ENCODE data around the gene C19orf33. TPM values are rescaled to one million over a fixed set of nuclear protein-coding genes. Genes with fewer than 3 reads are reported as not detected.

The C19orf33 gene
- total and polyA plus RNA-seq, 2 experiments from 2014 or later: 58.9 to 72.2 TPM

GRCh38 chr19:38307597-38307996, 3.5 kb downstream of the C19orf33 start:
- Histone ChIP-seq H3K4me3 (no peak overlapping the region), H3F3A (replicated peaks; ENCODE audit: low read depth) (peaks cover 13% of the 10 kb centered on the region; the same call in 1 of the 2 replicates), H4K20me1 (replicated peaks; ENCODE audit: insufficient read depth) (peaks cover 6% of the 10 kb centered on the region), H3K27me3 (ENCODE audit: insufficient read depth) (no peaks in the 10 kb centered on the region; the same call in 1 of the 2 replicates), H3K79me2 (replicated peaks; ENCODE audit: insufficient read depth) (0 out of 2 replicates have a peak, but pooled peaks cover 6% of the 10 kb centered on the region), H3K9me2 (ENCODE audit: insufficient read depth) (no peaks in the 10 kb centered on the region), H3K36me3 (ENCODE audit: insufficient read depth) (0 out of 2 replicates have a peak, but pooled peaks cover 3% of the 10 kb centered on the region), H3K4me1 (ENCODE audit: insufficient read depth) (peaks cover 14% of the 10 kb centered on the region), H3K27ac (ENCODE audit: low read depth) (no peak overlapping the region), H3K4me2 (no peak overlapping the region), H2AFZ (no peak overlapping the region)
- Mint-ChIP-seq H3K27ac (no peak overlapping the region), H3K27me3 (ENCODE audit: insufficient read depth, low read depth, poor library complexity) (peaks cover 22% of the 10 kb centered on the region), H3K9me3 (no peaks in the 10 kb centered on the region; the same call in 1 of the 3 replicates), H3K36me3 (ENCODE audit: low read depth) (peaks cover 6% of the 10 kb centered on the region; the same call in 2 of the 3 replicates), H3K4me1 (no peaks in the 10 kb centered on the region; the same call in 2 of the 3 replicates), H3K4me3 (no peak overlapping the region)
- DNase-seq (ENCODE audit: low spot score) (no peak), ATAC-seq (no peak)
- TF ChIP-seq EZH2 (IDR thresholded peaks at IDR 0.05; ENCODE audit: low read depth, unreplicated experiment) (no peak), NANOG (IDR thresholded peaks at IDR 0.05; ENCODE audit: borderline replicate concordance) (no peak), CTCF (conservative IDR thresholded peaks at IDR 0.05; ENCODE audit: low read depth in 2 of 2) (no peak), ZNF114 (CRISPR knock-in tag; IDR thresholded peaks at IDR 0.05) (no peak), CREB1 (CRISPR knock-in tag; IDR thresholded peaks at IDR 0.05; ENCODE audit: low read depth) (no peak), POLR2AphosphoS5 (IDR thresholded peaks at IDR 0.05; ENCODE audit: low read depth) (no peak), JUNB (IDR thresholded peaks at IDR 0.05; ENCODE audit: unreplicated experiment) (no peak)

DNA sequence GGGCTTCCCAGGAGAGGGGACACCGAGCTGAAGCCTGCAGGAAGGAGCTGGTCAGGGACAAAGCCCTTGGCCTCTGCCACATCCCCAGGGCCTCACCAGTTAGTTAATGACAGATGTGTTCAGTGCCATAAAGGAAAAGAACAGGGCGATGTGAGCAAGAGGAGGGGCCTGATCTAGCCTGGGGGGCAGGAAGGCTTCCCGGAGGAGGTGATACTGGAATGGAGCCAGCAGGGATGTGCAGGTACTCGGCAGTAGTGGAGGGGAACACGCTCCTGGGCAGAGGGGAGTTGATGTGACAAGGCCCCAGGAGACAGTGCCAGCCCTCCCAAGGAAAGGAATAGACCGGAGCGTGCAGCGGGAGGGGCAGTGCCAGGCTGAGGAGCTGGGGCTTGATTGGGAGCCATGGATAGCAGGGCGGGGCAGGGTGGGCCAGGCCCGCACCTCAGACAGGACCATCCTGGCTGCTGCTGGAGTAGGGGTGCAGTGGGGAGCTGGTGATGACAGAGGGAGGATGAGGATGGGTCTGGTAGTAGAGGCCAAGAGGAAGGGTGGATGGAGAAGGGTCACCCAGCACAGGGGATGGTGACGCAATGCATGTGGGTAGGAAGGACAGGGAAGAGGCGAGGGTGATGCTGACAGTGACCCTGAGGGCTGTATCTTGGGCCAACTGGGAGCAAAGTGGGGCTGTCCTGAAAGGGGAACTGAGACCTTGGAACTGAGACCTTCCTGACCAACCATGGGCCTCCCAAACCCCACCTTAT, 4.1 kb downstream of the C19orf33 start:
- H2AFZ ChIP-seq: no peak overlapping the region
- H3K27ac Mint-ChIP-seq: no peak overlapping the region
- H3K36me3 Mint-ChIP-seq (ENCODE audit: low read depth): peaks cover 6% of the 10 kb centered on the region; the same call in 2 of the 3 replicates
- H3K36me3 ChIP-seq (ENCODE audit: insufficient read depth): 0 out of 2 replicates have a peak, but pooled peaks cover 3% of the 10 kb centered on the region
- H3K4me3 ChIP-seq: no peak overlapping the region
- DNase-seq (ENCODE audit: low spot score) (no peak), ATAC-seq (no peak)
- H3K4me2 ChIP-seq: no peak overlapping the region
- peaks cover 6% of the 10 kb centered on the region for H4K20me1 ChIP-seq (replicated peaks; ENCODE audit: insufficient read depth)
- H3K4me1 ChIP-seq (ENCODE audit: insufficient read depth): peaks cover 12% of the 10 kb centered on the region
- H3K4me1 Mint-ChIP-seq: no peaks in the 10 kb centered on the region; the same call in 2 of the 3 replicates
- H3K79me2 ChIP-seq (replicated peaks; ENCODE audit: insufficient read depth): 0 out of 2 replicates have a peak, but pooled peaks cover 6% of the 10 kb centered on the region
- no peaks in the 10 kb centered on the region; the same call in 1 of the 3 replicates for H3K9me3 Mint-ChIP-seq
- H3F3A ChIP-seq (replicated peaks; ENCODE audit: low read depth): peaks cover 13% of the 10 kb centered on the region; the same call in 1 of the 2 replicates
- H3K27ac ChIP-seq (ENCODE audit: low read depth): no peak overlapping the region
- H3K4me3 Mint-ChIP-seq: no peak overlapping the region
- H3K27me3 Mint-ChIP-seq (ENCODE audit: insufficient read depth, low read depth, poor library complexity): peaks cover 20% of the 10 kb centered on the region
- H3K27me3 ChIP-seq (ENCODE audit: insufficient read depth): no peaks in the 10 kb centered on the region; the same call in 1 of the 2 replicates
- H3K9me2 ChIP-seq (ENCODE audit: insufficient read depth): no peaks in the 10 kb centered on the region
- TF ChIP-seq JUNB (IDR thresholded peaks at IDR 0.05; ENCODE audit: unreplicated experiment) (no peak), ZNF114 (CRISPR knock-in tag; IDR thresholded peaks at IDR 0.05) (no peak), NANOG (IDR thresholded peaks at IDR 0.05; ENCODE audit: borderline replicate concordance) (no peak), CREB1 (CRISPR knock-in tag; IDR thresholded peaks at IDR 0.05; ENCODE audit: low read depth) (no peak), REST (IDR thresholded peaks at IDR 0.05; ENCODE audit: unreplicated experiment) (no peak)

Measured in GM23338 (cell line).